GM12801 (cell line): Measurements from ENCODE around the gene PRTG.

ENCODE experiments used
- CTCF ChIP-seq: IDR thresholded peaks from one replicate; pipeline ENCODE4 v1.5.1; 2011; ENCODE audit warnings: control low read depth; ENCODE audit not compliant: insufficient read length; ENCODE audit errors: extremely low read depth

PRTG gene

GRCh38 chr15:55778932-55779331 is 36.0 kb upstream of the PRTG start:
- no peak for TF ChIP-seq CTCF

- TF ChIP-seq CTCF = no peak
Observed at GRCh38 chr15:55775316-55775715, 32.4 kb upstream of the PRTG start.

- TF ChIP-seq CTCF = no peak
Observed at GRCh38 chr15:55774113-55774970, 31.4 kb upstream of the PRTG start.

- TF ChIP-seq CTCF = no peak
Observed at GRCh38 chr15:55770806-55771205, 27.9 kb upstream of the PRTG start.

GRCh38 chr15:55770261-55770660 is 27.3 kb upstream of the PRTG start:
- TF ChIP-seq CTCF = no peak

- no peak for TF ChIP-seq CTCF
Observed at GRCh38 chr15:55768670-55769185, 25.8 kb upstream of the PRTG start.

- TF ChIP-seq CTCF = no peak
Observed at GRCh38 chr15:55766676-55767075, 23.7 kb upstream of the PRTG start.
